Effector memory CD8-positive, alpha-beta T cell (primary cell): Measurements from ENCODE around the gene KRTAP19-8.
A peak's percentile ranks its signal among the peaks of the same experiment; 100 is the strongest.

Source experiments
- ATAC-seq: fragments of 150-1000 bp; cut with Tn5 transposase; replicated peaks from 2 replicates; pipeline ENCODE4 v1.10.0; 2021; ENCODE audit warnings: mild to moderate bottlenecking, moderate library complexity
- DNase-seq, 3 experiments: peaks; one replicate each; pipeline ENCODE4 v3.0.0; 2021
- H3K27ac Mint-ChIP-seq, 2 donors: one replicate each; pipeline ENCODE4 v1.8.0; 2022; ENCODE audit warnings: mild to moderate bottlenecking in 2 of 2, mixed read lengths in 2 of 2, moderate library complexity in 2 of 2
- H3K27me3 Mint-ChIP-seq, 2 donors: one replicate each; pipeline ENCODE4 v1.8.0; 2022; ENCODE audit warnings: mixed read lengths in 2 of 2
- H3K36me3 Mint-ChIP-seq: one replicate; pipeline ENCODE4 v1.8.0; 2022; ENCODE audit warnings: mild to moderate bottlenecking, moderate library complexity, mixed read lengths; ENCODE audit not compliant: insufficient read depth
- H3K4me1 Mint-ChIP-seq, 2 donors: one replicate each; pipeline ENCODE4 v1.8.0; 2022; ENCODE audit warnings: low read depth in 2 of 2, mixed read lengths in 2 of 2
- H3K4me3 Mint-ChIP-seq, 2 donors: one replicate each; pipeline ENCODE4 v1.8.0; 2022; ENCODE audit warnings: mild to moderate bottlenecking in 2 of 2, mixed read lengths in 2 of 2, moderate library complexity in 2 of 2
- H3K9me3 Mint-ChIP-seq, 2 donors: one replicate each; pipeline ENCODE4 v1.8.0; 2022; ENCODE audit warnings: mixed read lengths in 2 of 2

Gene KRTAP19-8

DNA sequence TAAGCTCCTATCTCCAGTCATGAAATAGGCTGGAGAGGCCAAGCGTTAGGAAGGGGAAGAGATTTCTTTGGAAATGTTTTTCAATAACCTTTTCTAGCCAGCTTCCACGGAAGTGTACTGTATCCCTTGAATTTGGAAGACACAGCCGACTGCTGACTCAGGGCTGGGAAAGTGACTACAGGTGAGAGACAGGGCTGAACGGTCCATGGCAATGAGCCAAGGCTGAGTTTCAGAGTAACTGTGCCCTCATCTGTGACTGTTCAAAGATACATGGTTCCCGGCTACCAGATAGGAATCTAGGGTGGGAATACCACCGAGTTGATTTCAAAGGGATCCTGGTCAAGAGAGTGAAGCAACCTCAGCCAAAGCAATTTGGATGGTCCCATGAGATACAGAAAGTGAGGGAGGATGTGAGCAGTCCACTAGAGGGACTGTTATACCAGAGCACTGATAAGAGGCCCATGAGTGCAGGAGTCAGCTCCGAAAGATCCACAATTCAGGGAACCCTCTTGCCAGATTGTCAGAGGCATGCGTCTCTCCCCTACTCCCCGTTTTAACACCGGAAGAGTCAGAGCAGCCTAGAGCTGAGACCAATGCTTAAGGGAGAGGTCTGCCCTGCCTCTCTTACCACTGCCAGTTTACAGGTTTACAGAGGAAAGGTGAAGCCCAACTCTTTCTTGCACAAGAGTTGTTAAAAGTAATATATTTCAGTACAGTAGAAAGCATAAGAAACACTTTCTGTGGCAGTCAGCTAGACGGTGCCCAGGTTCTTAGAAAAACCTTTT lies 3.2 kb upstream of the KRTAP19-8 start:
- peaks cover 0 to 2% of the 10 kb centered on the region in 2 donors for H3K4me1 Mint-ChIP-seq
- peaks cover 5 to 32% of the 10 kb centered on the region in 2 donors for H3K27me3 Mint-ChIP-seq
- no peak overlapping the region for H3K27ac Mint-ChIP-seq
- H3K36me3 Mint-ChIP-seq = no peaks in the 10 kb centered on the region
- no peak for DNase-seq
- no peak overlapping the region for H3K4me3 Mint-ChIP-seq
- no peak for ATAC-seq
- H3K9me3 Mint-ChIP-seq = no peaks in the 10 kb centered on the region

DNA sequence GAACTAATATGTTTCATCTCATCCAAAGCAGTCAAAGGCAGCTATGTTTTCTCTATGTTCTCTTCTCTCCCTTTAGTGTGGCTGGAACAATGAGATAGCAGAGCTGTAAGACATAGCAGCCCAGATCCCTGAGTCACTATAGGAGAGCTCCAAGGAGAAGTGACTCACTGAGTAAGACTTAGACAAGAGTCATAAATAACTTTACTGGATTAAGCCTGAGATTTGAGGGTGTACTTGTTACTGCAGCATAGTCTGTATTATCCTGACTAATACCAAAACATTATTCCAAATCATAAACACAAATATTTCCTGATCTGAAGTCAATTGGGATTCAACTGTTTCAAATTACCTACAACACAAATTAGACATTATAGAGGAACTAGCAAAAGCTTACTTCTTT lies 3.9 kb downstream of the KRTAP19-8 start:
- no peaks in the 10 kb centered on the region for H3K9me3 Mint-ChIP-seq
- H3K27ac Mint-ChIP-seq = no peak overlapping the region
- no peak for DNase-seq
- no peak overlapping the region for H3K4me3 Mint-ChIP-seq
- H3K4me1 Mint-ChIP-seq = peaks cover 0 to 2% of the 10 kb centered on the region in 2 donors
- peaks cover 14 to 21% of the 10 kb centered on the region in 2 donors for H3K27me3 Mint-ChIP-seq
- no peaks in the 10 kb centered on the region for H3K36me3 Mint-ChIP-seq
- ATAC-seq = no peak

DNA sequence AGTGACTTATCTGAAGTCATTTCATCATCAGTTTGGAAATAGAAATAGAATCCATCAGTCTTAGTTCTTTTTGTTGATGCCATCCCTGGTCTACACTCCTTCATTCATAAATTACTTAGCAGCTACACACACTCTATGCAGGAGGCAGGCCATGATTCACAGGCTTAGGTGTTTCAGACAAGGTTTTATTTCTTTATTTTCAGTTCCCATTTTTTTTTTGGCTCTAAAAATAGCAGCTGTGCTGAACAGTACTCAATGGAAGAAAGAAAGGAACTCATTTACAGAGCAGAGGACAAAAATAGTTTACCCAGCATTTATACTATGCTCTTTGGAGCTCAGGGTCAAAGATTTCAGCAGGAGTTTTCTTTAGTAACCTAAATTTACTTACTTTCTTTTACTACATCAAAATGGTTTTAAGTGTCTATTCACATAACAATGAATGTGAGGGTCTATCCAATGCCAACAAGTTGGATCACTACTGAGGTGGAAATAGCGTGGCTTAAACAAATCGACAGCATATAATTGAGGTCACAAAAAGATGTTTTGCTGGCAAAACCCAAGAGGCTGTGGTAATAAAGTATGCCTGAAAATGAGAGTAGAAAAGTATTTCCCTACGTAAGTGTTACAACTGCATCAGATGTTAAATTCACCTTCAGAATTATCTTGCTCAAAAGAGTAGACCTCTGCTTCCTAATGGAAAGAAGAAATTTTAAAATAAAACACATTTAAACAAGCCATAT lies 7.7 kb downstream of the KRTAP19-8 start:
- no peak overlapping the region for H3K27ac Mint-ChIP-seq
- no peaks in the 10 kb centered on the region for H3K9me3 Mint-ChIP-seq
- ATAC-seq (no peak), DNase-seq (no peak)
- H3K36me3 Mint-ChIP-seq = no peaks in the 10 kb centered on the region
- H3K4me3 Mint-ChIP-seq = no peak overlapping the region
- peaks cover under 1 to 5% of the 10 kb centered on the region in 2 donors for H3K27me3 Mint-ChIP-seq
- no peaks in the 10 kb centered on the region for H3K4me1 Mint-ChIP-seq

DNA sequence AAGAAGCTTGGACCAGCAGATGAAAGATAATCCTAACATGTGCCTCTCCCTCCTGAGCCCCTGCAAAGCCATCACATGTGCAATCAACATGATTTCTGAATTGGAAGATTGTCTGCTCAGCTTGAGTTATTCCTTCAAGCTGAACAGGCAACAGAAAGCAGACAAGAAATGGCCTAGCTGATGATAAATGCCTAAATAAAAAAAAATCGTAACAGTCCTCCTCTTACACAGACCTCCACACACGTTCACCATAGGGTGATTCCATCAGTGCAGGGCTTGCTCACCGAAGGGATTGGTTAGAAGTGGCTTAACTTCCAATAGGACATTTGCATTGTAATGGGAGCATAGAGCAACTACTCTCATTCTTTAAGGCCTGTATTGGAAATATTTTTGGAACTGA lies 14.6 kb downstream of the KRTAP19-8 start:
- no peak overlapping the region for H3K4me3 Mint-ChIP-seq
- ATAC-seq (no peak), DNase-seq (no peak)
- H3K9me3 Mint-ChIP-seq = no peaks in the 10 kb centered on the region
- H3K36me3 Mint-ChIP-seq = peaks cover 6% of the 10 kb centered on the region
- peaks cover 2 to 4% of the 10 kb centered on the region in 2 donors for H3K4me1 Mint-ChIP-seq
- no peak overlapping the region for H3K27ac Mint-ChIP-seq
- H3K27me3 Mint-ChIP-seq = peaks cover 18 to 33% of the 10 kb centered on the region in 2 donors

DNA sequence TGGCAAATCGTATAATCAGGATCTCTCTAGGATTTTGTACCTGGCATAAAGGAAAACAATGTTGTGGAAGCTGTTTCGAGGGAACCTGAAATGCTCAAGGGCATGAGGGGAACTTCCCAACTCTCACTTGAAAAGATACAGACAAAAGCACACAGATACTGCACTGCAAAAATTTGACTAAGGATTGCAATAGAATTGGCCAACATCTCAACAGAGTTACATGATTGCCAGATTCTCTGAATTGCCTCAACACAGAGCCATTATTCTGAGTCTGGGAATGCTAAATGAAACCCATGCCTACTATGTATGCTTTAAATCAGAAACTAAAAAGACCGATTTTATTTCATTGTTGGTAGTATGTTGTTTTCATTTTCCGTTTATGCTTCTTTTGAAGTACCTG lies 16.0 kb downstream of the KRTAP19-8 start:
- Mint-ChIP-seq H3K9me3 (peaks cover 0 to under 1% of the 10 kb centered on the region in 2 donors), H3K36me3 (peaks cover 6% of the 10 kb centered on the region), H3K27ac (no peak overlapping the region), H3K27me3 (peaks cover 18 to 33% of the 10 kb centered on the region in 2 donors), H3K4me3 (no peak overlapping the region), H3K4me1 (peaks cover 2 to 6% of the 10 kb centered on the region in 2 donors)
- DNase-seq (no peak), ATAC-seq (no peak)

DNA sequence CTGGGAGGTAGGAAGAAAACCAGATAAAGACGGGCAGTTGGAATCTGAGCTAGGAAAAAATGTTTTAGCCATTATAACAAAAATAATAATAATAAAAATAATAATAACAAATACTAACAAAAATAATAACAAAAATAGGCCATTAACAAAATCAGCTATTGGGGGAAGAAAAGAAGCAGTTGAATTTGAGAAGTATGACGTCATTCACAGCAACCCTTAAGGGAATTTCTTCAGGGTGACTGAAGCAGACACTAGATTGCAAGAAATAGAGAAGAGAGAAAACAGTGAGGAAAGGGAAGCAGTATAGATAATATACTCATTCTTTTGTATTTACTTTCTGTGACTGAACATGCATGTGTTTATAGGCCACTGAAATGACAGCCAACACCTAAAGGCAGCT lies 20.0 kb downstream of the KRTAP19-8 start:
- no peak for ATAC-seq
- H3K9me3 Mint-ChIP-seq = peaks cover 0 to 2% of the 10 kb centered on the region in 2 donors
- H3K27me3 Mint-ChIP-seq = peaks cover 9 to 17% of the 10 kb centered on the region in 2 donors
- H3K36me3 Mint-ChIP-seq = peaks cover 6% of the 10 kb centered on the region
- H3K4me1 Mint-ChIP-seq = peaks cover 9 to 26% of the 10 kb centered on the region in 2 donors
- no peak overlapping the region for H3K27ac Mint-ChIP-seq
- DNase-seq = no peak
- H3K4me3 Mint-ChIP-seq = no peak overlapping the region

DNA sequence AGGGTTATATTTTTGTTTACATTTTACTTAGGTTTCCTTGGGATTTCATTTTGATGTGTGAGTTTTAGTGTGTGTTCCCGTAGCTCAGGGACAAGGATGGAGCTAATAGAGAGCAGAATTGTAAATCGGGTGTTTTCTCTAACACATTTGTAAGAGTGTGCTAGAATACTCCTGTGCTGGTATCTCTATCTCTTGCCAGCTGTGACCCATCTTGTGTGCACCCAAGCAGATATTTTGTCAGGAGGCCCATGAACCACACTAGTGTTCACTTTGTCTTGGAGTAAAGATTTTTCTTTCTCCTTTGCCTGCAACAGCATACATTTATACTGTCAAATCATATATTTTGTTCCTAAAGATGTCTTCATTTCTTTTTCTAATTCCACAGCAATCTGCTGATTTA lies 23.4 kb downstream of the KRTAP19-8 start:
- Mint-ChIP-seq H3K27me3 (peaks cover 2 to 3% of the 10 kb centered on the region in 2 donors), H3K4me3 (no peak overlapping the region), H3K4me1 (peaks cover 30 to 53% of the 10 kb centered on the region in 2 donors), H3K36me3 (no peaks in the 10 kb centered on the region), H3K27ac (peak overlapping the region; percentile 38 to 45), H3K9me3 (peaks cover 0 to 2% of the 10 kb centered on the region in 2 donors)
- no peak for ATAC-seq
- DNase-seq = no peak

DNA sequence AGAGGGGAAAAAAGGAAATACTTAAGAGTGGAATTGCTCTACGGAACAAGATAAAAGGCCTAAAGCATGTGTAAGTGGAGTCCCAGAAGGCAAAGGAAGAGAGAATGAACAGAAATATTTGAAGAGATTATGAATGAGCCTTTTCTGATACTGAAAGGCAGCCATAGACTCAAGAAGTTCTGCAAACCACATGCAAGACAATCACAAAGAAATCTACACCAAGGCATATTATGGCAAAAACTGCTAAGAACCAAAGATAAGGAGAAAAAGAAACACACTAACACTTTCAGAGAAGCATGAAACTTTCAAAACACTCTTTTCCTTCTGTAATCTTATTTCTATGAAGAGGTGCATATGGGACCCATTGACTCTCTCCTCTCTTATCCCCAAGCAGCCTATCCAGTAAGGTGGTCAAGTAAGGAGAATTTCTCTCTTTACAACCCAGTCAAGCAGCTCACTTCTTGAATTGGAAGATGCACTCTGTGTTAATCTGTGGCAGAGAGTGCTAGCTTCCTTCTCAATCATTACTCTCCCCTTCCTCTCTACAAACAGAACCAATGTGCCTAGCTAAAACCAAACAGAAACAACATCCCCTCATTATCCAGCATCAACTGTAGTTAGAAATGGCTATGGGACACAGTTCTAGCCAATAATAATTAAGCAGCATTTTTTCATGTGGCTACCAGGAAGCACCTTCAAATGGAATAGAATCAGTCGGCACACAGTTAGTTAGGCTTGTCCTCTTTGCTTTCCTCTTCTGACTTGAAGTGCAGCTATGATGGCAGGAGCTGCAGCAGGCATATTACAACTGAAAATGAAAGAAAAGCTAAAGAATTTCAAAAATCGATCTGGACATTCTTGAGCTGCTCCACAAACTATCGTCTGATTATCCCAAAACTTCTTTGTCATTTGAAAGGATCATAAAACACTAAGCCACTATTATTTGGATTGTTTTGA lies 25.9 kb downstream of the KRTAP19-8 start:
- DNase-seq = no peak

DNA sequence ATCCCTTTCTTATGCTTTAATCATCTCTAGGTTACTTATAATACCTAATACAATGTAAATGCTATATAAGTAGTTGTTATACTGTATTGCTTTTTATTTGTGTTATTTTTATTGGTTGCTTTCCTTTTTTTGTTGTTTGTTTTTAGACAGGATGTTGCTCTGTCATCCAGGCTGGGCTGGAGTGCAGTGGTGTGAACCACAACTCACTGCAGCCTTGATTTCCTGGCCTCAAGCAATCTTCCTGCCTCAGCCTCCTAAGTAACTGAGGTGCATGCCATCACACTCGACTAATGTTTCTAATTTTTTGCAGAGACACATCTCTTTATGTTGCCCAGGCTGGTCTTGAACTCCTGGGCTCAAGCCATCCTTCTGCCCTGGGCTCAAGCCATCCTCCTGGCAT lies 26.9 kb downstream of the KRTAP19-8 start:
- ATAC-seq (peak; percentile 93), DNase-seq (peak; percentile 24 to 36 (median 28))
- Mint-ChIP-seq H3K4me1 (peaks cover 30 to 42% of the 10 kb centered on the region in 2 donors), H3K4me3 (peak overlapping the region; percentile 36 to 70), H3K9me3 (no peaks in the 10 kb centered on the region), H3K27me3 (no peaks in the 10 kb centered on the region), H3K27ac (peak overlapping the region; percentile 62 to 90), H3K36me3 (no peaks in the 10 kb centered on the region)

More for the DNA sequence above, 25.9 kb downstream of the KRTAP19-8 start:
- peak overlapping the region; percentile 62 to 90 for H3K27ac Mint-ChIP-seq
- peak overlapping the region; percentile 36 to 70 for H3K4me3 Mint-ChIP-seq
- peaks cover 0 to 2% of the 10 kb centered on the region in 2 donors for H3K9me3 Mint-ChIP-seq
- no peaks in the 10 kb centered on the region for H3K36me3 Mint-ChIP-seq
- ATAC-seq = peak; percentile 16
- no peaks in the 10 kb centered on the region for H3K27me3 Mint-ChIP-seq
- H3K4me1 Mint-ChIP-seq = peaks cover 33 to 52% of the 10 kb centered on the region in 2 donors

DNA sequence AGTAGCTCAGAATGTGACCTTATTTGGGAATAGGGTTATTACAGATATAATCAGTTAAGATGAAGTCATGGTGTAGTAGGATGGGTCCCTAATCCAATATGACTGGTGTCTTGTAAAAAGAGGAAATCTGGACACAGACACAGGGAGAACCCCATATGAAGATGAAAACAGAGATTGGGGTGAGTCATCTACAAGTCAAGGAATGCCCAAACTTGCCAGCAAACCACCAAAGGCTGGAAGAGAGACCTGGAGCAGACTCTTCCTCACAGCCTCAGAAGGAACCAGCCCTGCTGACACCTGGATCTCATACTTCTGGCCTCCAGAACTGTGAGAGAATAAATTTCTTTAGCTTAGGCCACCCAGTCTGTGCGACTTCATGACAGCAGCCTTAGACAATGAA lies 29.9 kb downstream of the KRTAP19-8 start:
- Mint-ChIP-seq H3K9me3 (no peaks in the 10 kb centered on the region), H3K27me3 (no peaks in the 10 kb centered on the region), H3K27ac (peak overlapping the region in 1 of 2 donors; percentile 41), H3K36me3 (no peaks in the 10 kb centered on the region), H3K4me1 (peaks cover 28 to 32% of the 10 kb centered on the region in 2 donors), H3K4me3 (no peak overlapping the region)
- no peak for DNase-seq
- no peak for ATAC-seq

DNA sequence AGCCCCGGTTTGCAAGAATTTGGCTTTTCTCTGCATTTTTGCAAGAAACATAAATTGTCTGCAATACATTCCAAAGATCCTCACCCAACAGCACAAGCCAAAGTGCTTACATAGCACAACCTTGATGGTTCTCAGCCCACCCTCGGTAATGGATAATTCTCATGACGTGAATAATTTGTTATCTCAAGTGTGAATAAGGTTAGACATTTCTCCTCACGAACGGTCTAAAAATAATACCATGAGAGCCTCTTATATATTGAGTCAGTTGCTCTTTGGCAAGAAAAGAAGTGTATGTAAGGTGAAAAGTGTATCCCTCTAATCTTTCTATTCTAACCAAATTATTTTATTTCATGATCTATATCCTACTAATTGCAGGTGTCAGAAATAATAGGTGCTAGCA lies 33.3 kb downstream of the KRTAP19-8 start:
- Mint-ChIP-seq H3K4me3 (no peak overlapping the region), H3K27me3 (peaks cover 0 to 9% of the 10 kb centered on the region in 2 donors), H3K36me3 (no peaks in the 10 kb centered on the region), H3K9me3 (no peaks in the 10 kb centered on the region), H3K4me1 (peaks cover 1 to 4% of the 10 kb centered on the region in 2 donors), H3K27ac (no peak overlapping the region)
- ATAC-seq (no peak), DNase-seq (no peak)

DNA sequence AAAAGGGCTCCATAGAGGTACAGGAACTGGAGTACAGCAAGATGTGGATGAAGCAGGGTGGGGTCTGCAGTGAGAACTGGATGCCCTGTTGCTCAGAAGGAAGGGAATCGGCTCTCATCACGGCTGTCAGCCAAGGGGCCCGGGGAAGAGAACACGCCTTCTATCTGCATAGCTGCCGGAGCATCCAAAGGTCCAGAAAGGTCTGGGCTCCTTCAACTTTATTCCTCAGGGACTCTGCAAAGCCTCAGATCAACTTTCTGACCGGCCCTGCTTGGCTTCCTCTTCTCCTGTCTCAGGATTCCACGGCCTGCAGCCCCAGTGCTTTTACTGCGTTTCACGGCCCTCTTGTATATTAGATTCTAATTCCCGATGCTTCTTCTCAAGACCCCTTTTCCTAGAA lies 34.8 kb downstream of the KRTAP19-8 start:
- no peak overlapping the region for H3K4me3 Mint-ChIP-seq
- H3K4me1 Mint-ChIP-seq = peaks cover 0 to 2% of the 10 kb centered on the region in 2 donors
- ATAC-seq = no peak
- H3K27ac Mint-ChIP-seq = no peak overlapping the region
- H3K27me3 Mint-ChIP-seq = peaks cover 0 to 9% of the 10 kb centered on the region in 2 donors
- H3K36me3 Mint-ChIP-seq = no peaks in the 10 kb centered on the region
- no peaks in the 10 kb centered on the region for H3K9me3 Mint-ChIP-seq
- DNase-seq = no peak

DNA sequence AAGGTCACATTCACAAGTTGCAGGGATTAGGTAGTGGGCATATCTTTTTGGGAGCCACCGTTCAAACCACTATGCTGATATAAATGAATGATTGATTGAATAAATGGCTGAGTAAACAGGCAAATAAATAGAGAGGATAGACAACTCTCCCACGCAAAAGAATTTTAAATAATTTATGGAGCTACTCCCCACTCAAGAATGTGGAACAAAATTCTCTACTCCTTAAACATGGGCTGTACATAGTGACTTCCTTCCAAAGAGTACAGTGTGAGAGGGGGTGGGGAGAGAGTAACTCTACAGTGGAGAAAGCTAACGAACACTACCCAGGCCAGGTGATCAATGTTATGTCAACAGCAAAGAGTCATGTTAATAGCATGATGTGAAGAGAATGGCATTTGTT lies 40.7 kb downstream of the KRTAP19-8 start:
- DNase-seq (no peak), ATAC-seq (no peak)
- no peaks in the 10 kb centered on the region for H3K9me3 Mint-ChIP-seq
- peaks cover 15 to 27% of the 10 kb centered on the region in 2 donors for H3K27me3 Mint-ChIP-seq
- peaks cover 0 to 3% of the 10 kb centered on the region in 2 donors for H3K4me1 Mint-ChIP-seq
- no peak overlapping the region for H3K4me3 Mint-ChIP-seq
- no peaks in the 10 kb centered on the region for H3K36me3 Mint-ChIP-seq
- no peak overlapping the region for H3K27ac Mint-ChIP-seq
